ENCODE results near the gene TKTL2. TPM values are rescaled to one million over a fixed set of nuclear protein-coding genes. Genes with fewer than 3 reads are reported as not detected.
A peak's percentile ranks its signal among the peaks of the same experiment; 100 is the strongest.

TKTL2 gene
- total and polyA plus RNA-seq, 5 donors: not detected

- WGBS: 42% methylated on average over 1 of the region's 1 CpG
- no peak overlapping the region for H3K4me3 ChIP-seq (ENCODE audit: low read length)
- H3K9me3 ChIP-seq (ENCODE audit: control insufficient read depth, low read length): no peaks in the 10 kb centered on the region
- no peaks in the 10 kb centered on the region for H3K4me1 ChIP-seq (ENCODE audit: control insufficient read depth, insufficient read depth, low read length)
- no peak for ATAC-seq
- no peaks in the 10 kb centered on the region for H3K27me3 ChIP-seq (ENCODE audit: control insufficient read depth, insufficient read depth)
- DNase-seq: no peak
- H3K27ac ChIP-seq (ENCODE audit: low read length): no peak overlapping the region
- intact Hi-C loops (cut with DNase I): loop anchor here in 3 of 4 donors (5.0 kb wide), 2 partner anchors 56 to 61 kb away; no protein-coding TSS in a partner anchor
Measured at GRCh38 chr4:163486321-163486720, 12.8 kb upstream of the TKTL2 start.

GRCh38 chr4:163485589-163485988 is 12.0 kb upstream of the TKTL2 start:
- H3K27ac ChIP-seq (ENCODE audit: low read length): no peak overlapping the region
- intact Hi-C loops (cut with DNase I): loop anchor here in 3 of 4 donors (5.0 kb wide), 2 partner anchors 57 to 62 kb away; no protein-coding TSS in a partner anchor
- DNase-seq (no peak), ATAC-seq (no peak)
- WGBS: 49% methylated on average over 2 of the region's 2 CpGs
- H3K27me3 ChIP-seq (ENCODE audit: control insufficient read depth, insufficient read depth): no peaks in the 10 kb centered on the region
- no peak overlapping the region for H3K4me3 ChIP-seq (ENCODE audit: low read length)
- H3K4me1 ChIP-seq (ENCODE audit: control insufficient read depth, insufficient read depth, low read length): no peaks in the 10 kb centered on the region
- no peaks in the 10 kb centered on the region for H3K9me3 ChIP-seq (ENCODE audit: control insufficient read depth, low read length)

- Histone ChIP-seq H3K27me3 (ENCODE audit: control insufficient read depth, insufficient read depth) (no peaks in the 10 kb centered on the region), H3K4me1 (ENCODE audit: control insufficient read depth, insufficient read depth, low read length) (no peaks in the 10 kb centered on the region), H3K27ac (ENCODE audit: low read length) (no peak overlapping the region), H3K9me3 (ENCODE audit: control insufficient read depth, low read length) (no peaks in the 10 kb centered on the region), H3K4me3 (ENCODE audit: low read length) (no peak overlapping the region)
- peak in 1 of 2 donors; percentile 47 for ATAC-seq
- 17% methylated on average over 4 of the region's 4 CpGs for WGBS
- DNase-seq: peak; percentile 32 to 56 (median 53)
- intact Hi-C loops (cut with DNase I): loop anchor here in 3 of 4 donors (5.0 kb wide), 2 partner anchors 57 to 62 kb away; no protein-coding TSS in a partner anchor
Measured at GRCh38 chr4:163484906-163485305, 11.4 kb upstream of the TKTL2 start.

GRCh38 chr4:163482190-163482589 is 8.6 kb upstream of the TKTL2 start:
- intact Hi-C loops (cut with DNase I): no loop called here
- no peaks in the 10 kb centered on the region for H3K4me1 ChIP-seq (ENCODE audit: control insufficient read depth, insufficient read depth, low read length)
- H3K27me3 ChIP-seq (ENCODE audit: control insufficient read depth, insufficient read depth): no peaks in the 10 kb centered on the region
- DNase-seq (no peak), ATAC-seq (no peak)
- no peak overlapping the region for H3K4me3 ChIP-seq (ENCODE audit: low read length)
- 48% methylated on average over 1 of the region's 1 CpG for WGBS
- no peaks in the 10 kb centered on the region for H3K9me3 ChIP-seq (ENCODE audit: control insufficient read depth, low read length)
- no peak overlapping the region for H3K27ac ChIP-seq (ENCODE audit: low read length)

GRCh38 chr4:163476761-163477438 is 3.3 kb upstream of the TKTL2 start:
- 59% methylated on average over 5 of the region's 5 CpGs for WGBS
- intact Hi-C loops (cut with DNase I): no loop called here

GRCh38 chr4:163474027-163474426 is 473 bp upstream of the TKTL2 start:
- no peak for ATAC-seq
- Histone ChIP-seq H3K4me3 (ENCODE audit: low read length) (no peak overlapping the region), H3K4me1 (ENCODE audit: control insufficient read depth, insufficient read depth, low read length) (no peaks in the 10 kb centered on the region), H3K27ac (ENCODE audit: low read length) (no peak overlapping the region), H3K9me3 (ENCODE audit: control insufficient read depth, low read length) (no peaks in the 10 kb centered on the region), H3K27me3 (ENCODE audit: control insufficient read depth, insufficient read depth) (no peaks in the 10 kb centered on the region)
- 94% methylated on average over 3 of the region's 3 CpGs for WGBS
- DNase-seq: no peak
- intact Hi-C loops (cut with DNase I): no loop called here

More at GRCh38 chr4:163476761-163477438, 3.3 kb upstream of the TKTL2 start:
- DNase-seq (no peak), ATAC-seq (peak in 1 of 2 donors; percentile 60)
- H3K27ac ChIP-seq (ENCODE audit: low read length): no peak overlapping the region
- no peaks in the 10 kb centered on the region for H3K27me3 ChIP-seq (ENCODE audit: control insufficient read depth, insufficient read depth)
- H3K9me3 ChIP-seq (ENCODE audit: control insufficient read depth, low read length): no peaks in the 10 kb centered on the region
- no peak overlapping the region for H3K4me3 ChIP-seq (ENCODE audit: low read length)
- H3K4me1 ChIP-seq (ENCODE audit: control insufficient read depth, insufficient read depth, low read length): no peaks in the 10 kb centered on the region

- intact Hi-C loops (cut with DNase I): no loop called here
- H3K27me3 ChIP-seq (ENCODE audit: control insufficient read depth, insufficient read depth): no peaks in the 10 kb centered on the region
- ATAC-seq: no peak
- DNase-seq: no peak
- WGBS: 94% methylated on average over 14 of the region's 14 CpGs
- no peak overlapping the region for H3K4me3 ChIP-seq (ENCODE audit: low read length)
- H3K27ac ChIP-seq (ENCODE audit: low read length): no peak overlapping the region
- H3K4me1 ChIP-seq (ENCODE audit: control insufficient read depth, insufficient read depth, low read length): no peaks in the 10 kb centered on the region
- no peaks in the 10 kb centered on the region for H3K9me3 ChIP-seq (ENCODE audit: control insufficient read depth, low read length)
Measured at GRCh38 chr4:163473130-163473529, 424 bp downstream of the TKTL2 start.

- Histone ChIP-seq H3K9me3 (ENCODE audit: control insufficient read depth, low read length) (no peaks in the 10 kb centered on the region), H3K27ac (ENCODE audit: low read length) (no peak overlapping the region), H3K4me3 (ENCODE audit: low read length) (no peak overlapping the region), H3K4me1 (ENCODE audit: control insufficient read depth, insufficient read depth, low read length) (no peaks in the 10 kb centered on the region), H3K27me3 (ENCODE audit: control insufficient read depth, insufficient read depth) (no peaks in the 10 kb centered on the region)
- DNase-seq (no peak), ATAC-seq (no peak)
- intact Hi-C loops (cut with DNase I): no loop called here
- 70% methylated on average over 3 of the region's 3 CpGs for WGBS
Measured at GRCh38 chr4:163470391-163470790, 3.2 kb downstream of the TKTL2 start.

- H3K4me1 ChIP-seq (ENCODE audit: control insufficient read depth, insufficient read depth, low read length): no peaks in the 10 kb centered on the region
- no peak for ATAC-seq
- no peak overlapping the region for H3K4me3 ChIP-seq (ENCODE audit: low read length)
- 84% methylated on average over 4 of the region's 4 CpGs for WGBS
- H3K27ac ChIP-seq (ENCODE audit: low read length): no peak overlapping the region
- no peak for DNase-seq
- H3K9me3 ChIP-seq (ENCODE audit: control insufficient read depth, low read length): no peaks in the 10 kb centered on the region
- intact Hi-C loops (cut with DNase I): no loop called here
- no peaks in the 10 kb centered on the region for H3K27me3 ChIP-seq (ENCODE audit: control insufficient read depth, insufficient read depth)
Measured at GRCh38 chr4:163467082-163467770, 6.3 kb downstream of the TKTL2 start.

- ATAC-seq (no peak), DNase-seq (no peak)
- Histone ChIP-seq H3K27me3 (ENCODE audit: control insufficient read depth, insufficient read depth) (no peaks in the 10 kb centered on the region), H3K9me3 (ENCODE audit: control insufficient read depth, low read length) (no peaks in the 10 kb centered on the region), H3K4me3 (ENCODE audit: low read length) (no peak overlapping the region), H3K4me1 (ENCODE audit: control insufficient read depth, insufficient read depth, low read length) (no peaks in the 10 kb centered on the region), H3K27ac (ENCODE audit: low read length) (no peak overlapping the region)
- intact Hi-C loops (cut with DNase I): no loop called here
- 89% methylated on average over 5 of the region's 5 CpGs for WGBS
Measured at GRCh38 chr4:163462556-163462955, 11.0 kb downstream of the TKTL2 start.

- no peak for ATAC-seq
- H3K27me3 ChIP-seq (ENCODE audit: control insufficient read depth, insufficient read depth): no peaks in the 10 kb centered on the region
- H3K9me3 ChIP-seq (ENCODE audit: control insufficient read depth, low read length): no peaks in the 10 kb centered on the region
- no peaks in the 10 kb centered on the region for H3K4me1 ChIP-seq (ENCODE audit: control insufficient read depth, insufficient read depth, low read length)
- intact Hi-C loops (cut with DNase I): no loop called here
- H3K27ac ChIP-seq (ENCODE audit: low read length): no peak overlapping the region
- H3K4me3 ChIP-seq (ENCODE audit: low read length): no peak overlapping the region
- 58% methylated on average over 6 of the region's 6 CpGs for WGBS
- DNase-seq: no peak
Measured at GRCh38 chr4:163448540-163449203, 24.9 kb downstream of the TKTL2 start.
